GM10847 (cell line): ENCODE measurements around the gene ASB17.

Experiments
- POLR2A ChIP-seq: IDR thresholded peaks from 2 replicates; pipeline ENCODE4 v1.6.1; 2011; ENCODE audit not compliant: insufficient read length; ENCODE audit errors: extremely low read depth

ASB17 gene

DNA sequence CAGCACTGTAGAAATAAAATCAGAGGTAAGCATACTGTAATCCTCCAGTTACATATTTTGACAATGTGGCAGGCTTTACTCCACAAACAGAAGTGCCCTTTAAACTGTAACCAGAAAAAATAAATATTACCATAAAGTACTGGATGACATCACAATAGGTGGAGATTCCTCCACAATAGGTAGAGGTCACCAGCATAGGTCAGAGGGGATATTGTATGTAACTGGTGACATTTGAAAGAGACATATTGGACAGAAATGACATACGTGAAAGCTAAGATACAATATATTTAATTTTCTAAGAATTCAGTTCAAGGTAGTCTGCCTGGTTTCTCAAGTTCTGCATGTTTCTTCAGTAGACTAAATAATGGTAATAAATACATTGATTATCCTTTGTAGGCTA lies at the start of gene ASB17:
TSS of gene ASB17 (minus strand) at position 101 of the 400 bp plus-strand sequence. CDS start 113 bp downstream, outside the sequence.
- no peak for TF ChIP-seq POLR2A

DNA sequence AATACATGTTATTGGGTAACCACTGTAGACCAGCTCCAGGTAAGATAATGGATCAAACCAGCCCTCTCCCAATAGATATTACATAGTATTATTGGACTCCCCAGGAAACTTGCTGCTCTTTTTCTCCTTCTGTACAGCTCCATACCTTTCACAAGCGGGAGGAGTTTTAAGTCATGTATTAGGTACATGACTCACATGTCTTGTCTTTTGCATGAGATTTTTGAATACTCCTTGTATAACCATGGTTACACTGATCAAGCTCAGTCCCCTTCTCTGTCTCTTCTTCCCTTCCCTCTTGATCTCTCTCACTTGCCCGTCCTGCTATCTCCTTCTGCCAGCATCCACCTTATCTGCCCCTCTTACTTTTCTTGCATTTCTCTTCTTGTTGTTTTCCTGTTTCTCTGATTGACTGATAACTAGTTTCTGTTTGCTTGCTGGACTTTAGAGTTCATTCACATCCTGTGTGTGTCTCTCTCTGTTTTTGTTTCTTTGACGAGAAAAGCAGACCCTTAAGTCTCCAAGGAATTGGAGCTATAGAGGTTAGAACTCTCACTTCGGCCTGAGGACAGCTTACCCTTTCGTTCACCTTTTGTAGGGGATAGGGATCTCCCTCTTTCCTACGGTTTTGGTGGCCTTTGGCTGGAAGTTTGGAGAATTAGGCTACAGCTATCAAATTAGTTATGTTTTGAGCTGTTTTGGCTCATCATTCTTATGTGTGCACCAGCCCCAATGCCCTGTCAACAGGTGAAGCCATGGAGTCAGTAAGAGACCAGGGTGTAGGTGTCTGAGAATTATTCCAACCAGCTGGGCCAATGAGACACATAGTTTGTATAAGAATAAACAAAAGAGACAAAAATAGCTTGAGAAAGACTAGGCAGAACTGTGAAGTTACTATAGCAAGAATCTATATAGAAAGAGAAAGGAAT lies 49.0 kb upstream of the ASB17 start:
- no peak for TF ChIP-seq POLR2A

GRCh38 chr1:75970631-75971030 lies 38.4 kb upstream of the ASB17 start:
- no peak for TF ChIP-seq POLR2A

DNA sequence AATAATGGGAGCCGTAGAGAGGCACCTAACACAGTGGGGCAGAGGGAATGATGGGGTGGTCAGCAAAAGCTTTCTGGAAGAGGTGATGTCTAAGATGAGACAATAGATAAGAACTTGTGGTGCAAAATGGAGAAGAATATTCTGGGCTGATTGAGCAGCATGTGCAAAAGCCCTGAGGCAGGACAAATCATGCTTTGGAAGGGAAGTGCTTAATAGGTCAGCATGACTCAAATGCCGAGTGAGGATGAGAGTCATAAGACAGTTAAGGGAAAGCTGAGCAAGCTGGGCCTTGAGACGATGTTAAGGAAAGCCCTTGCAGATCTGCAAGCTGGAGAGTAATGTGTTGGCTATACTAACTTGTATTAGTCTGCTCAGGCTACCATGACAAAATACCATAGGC lies 37.3 kb upstream of the ASB17 start:
- no peak for TF ChIP-seq POLR2A

GRCh38 chr1:75967719-75968118 lies 35.5 kb upstream of the ASB17 start:
- no peak for TF ChIP-seq POLR2A

DNA sequence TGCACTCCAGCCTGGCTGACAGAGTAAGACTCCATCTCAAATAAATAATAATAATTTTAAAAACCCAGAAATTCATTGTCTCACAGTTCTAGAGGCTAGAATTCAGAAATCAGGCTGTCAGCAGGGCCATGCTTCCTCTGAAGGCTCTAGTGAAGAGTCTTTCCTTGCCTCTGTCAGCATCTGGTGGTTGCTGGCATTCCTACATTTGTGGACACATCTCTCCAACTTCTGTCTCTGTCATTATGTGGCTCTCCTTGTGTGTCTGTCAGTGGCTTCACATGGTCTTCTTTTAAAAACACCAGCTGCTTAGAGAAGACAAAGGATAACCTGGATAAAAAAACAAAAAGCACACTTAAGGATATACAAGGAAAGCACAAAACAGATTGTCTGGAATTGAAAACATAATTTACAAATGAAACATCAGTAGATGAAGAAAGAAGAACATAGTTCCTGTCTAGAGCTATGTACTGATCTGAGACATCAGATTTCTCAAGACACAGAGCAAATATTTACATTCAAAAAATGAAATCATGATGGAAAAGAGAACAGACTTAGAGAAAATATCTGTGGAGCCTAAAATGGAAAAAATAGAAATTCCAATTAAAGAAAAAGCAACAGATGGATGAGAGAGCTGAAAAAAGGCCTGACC lies 32.7 kb upstream of the ASB17 start:
- TF ChIP-seq POLR2A, result no peak

DNA sequence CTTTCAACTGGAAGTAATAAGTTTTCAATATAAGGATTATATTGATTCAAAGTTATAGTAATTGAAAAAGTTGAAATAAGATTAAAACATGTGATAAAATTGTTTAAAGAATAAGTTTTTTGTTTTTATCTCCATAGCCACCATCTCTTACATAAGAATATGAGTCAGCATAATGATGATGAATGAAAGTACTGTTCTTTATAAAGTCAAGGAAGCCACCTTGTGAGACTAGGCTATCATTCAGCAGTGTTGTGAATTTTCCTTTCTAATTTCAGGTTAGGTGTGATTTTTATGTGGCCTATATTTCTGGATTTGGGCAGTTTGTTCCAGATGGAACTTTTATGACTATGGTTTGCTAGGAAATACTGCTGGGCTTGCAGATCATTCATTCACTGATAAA lies 22.4 kb upstream of the ASB17 start:
- TF ChIP-seq POLR2A, result no peak

GRCh38 chr1:75953461-75953860 lies 21.3 kb upstream of the ASB17 start:
- no peak for TF ChIP-seq POLR2A

- no peak for TF ChIP-seq POLR2A
These were observed 19.8 kb upstream of the ASB17 start for GRCh38 chr1:75952016-75952415.

DNA sequence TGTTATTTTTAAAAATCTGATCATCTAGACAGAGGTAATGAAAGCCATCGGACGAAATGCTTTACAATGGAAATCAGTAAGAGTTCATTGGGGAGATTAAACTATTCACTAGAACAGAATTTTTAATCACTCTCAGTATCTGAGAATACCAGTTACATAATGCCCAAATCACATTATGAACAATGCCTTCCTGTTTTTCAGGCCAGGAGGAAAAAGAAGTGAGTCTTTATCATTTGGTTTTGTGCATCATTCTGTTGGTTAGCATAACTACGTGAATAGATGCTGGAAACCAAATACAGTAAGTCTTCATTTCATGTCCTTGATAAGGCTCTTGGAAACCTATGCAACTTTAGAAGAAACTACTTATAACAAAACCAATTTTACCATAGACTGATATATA lies 18.0 kb upstream of the ASB17 start:
- no peak for TF ChIP-seq POLR2A

DNA sequence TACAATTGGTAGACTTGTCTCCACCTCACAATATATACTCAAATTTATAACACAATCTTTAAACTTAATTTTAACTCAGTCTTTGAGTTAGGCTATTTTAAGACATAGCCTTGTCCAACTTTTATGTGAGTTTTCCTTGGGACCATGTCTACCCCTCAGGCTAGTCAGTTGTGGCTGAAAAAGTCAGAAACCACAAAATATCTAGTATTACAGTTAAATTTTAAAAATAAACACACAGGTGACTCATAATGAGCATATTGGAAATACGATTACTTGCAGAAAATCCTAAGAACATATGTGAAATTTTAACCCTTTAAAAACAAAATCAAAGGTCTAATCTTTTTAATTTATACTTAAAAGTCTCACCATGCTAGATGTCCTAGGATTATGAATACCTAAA lies 4.8 kb upstream of the ASB17 start:
- no peak for TF ChIP-seq POLR2A

DNA sequence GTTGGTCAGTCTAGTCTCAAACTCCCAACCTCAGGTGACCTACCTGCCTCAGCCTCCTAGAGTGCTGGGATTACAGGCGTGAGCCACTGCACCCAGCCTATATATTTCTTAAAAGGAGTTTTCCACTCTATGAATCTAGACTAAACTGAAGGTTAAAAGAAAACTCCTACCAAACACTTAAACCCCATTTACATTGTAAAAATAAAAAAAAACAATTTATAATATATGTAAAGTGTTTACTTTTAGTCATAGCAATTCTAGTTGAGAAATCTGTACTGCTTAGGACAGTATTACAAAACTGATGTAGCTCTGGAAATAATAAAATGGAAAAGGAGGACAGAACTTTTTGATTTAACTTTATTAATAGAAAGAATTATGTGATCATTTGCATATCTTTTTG lies 9.5 kb downstream of the ASB17 start:
- TF ChIP-seq POLR2A, result no peak

- TF ChIP-seq POLR2A, result no peak
These were observed 15.4 kb downstream of the ASB17 start for GRCh38 chr1:75916834-75917233.

DNA sequence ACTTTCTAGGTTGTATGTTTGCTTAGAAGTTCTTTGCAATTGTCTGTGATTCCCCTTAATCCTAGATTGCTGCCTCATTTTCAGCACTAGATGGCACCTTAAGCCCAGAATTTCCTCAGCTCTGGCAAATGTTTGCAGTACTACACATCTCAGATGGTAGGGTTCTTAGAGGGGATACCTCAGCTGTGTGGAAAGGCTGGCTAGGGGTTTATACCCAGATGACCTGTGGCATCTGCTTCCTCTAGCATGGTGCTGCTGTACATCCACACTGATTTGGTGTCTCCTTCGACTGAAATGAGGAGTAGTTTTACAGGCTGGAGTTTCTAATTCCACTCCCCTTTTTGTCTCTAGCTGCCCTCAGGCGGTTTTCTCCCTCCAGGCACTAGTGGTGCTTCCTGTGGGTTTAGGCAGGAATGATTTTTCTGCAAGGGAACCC lies 23.5 kb downstream of the ASB17 start:
- TF ChIP-seq POLR2A, result no peak

- no peak for TF ChIP-seq POLR2A
These were observed 30.8 kb downstream of the ASB17 start for GRCh38 chr1:75901371-75901770.

GRCh38 chr1:75884437-75884836 lies 47.8 kb downstream of the ASB17 start:
- no peak for TF ChIP-seq POLR2A
